HG03378 (cell line): ENCODE measurements around the gene LARGE1.
"Not testable (repeated sequence)": the region's sequence is repeated elsewhere in the genome, so short reads cannot be mapped to it uniquely, and the experiment has no call there.

Source experiments
- ATAC-seq: cut with Tn5 transposase; IDR thresholded peaks from one replicate; pipeline ENCODE4 v1.9.1; 2021; ENCODE audit warnings: mild to moderate bottlenecking, moderate library complexity; ENCODE audit not compliant: unreplicated experiment

Gene LARGE1

GRCh38 chr22:33496112-33496511, 424.2 kb downstream of the LARGE1 start:
- ATAC-seq: no peak

GRCh38 chr22:33493476-33494205, 426.6 kb downstream of the LARGE1 start:
- no peak for ATAC-seq

- ATAC-seq: no peak
Observed at GRCh38 chr22:33492210-33492651, 428.0 kb downstream of the LARGE1 start.

- no peak for ATAC-seq
Observed at GRCh38 chr22:33487041-33487716, 433.1 kb downstream of the LARGE1 start.

GRCh38 chr22:33481550-33481949, 438.7 kb downstream of the LARGE1 start:
- ATAC-seq: no peak

GRCh38 chr22:33477120-33478111, 442.9 kb downstream of the LARGE1 start:
- ATAC-seq: no peak

- no peak for ATAC-seq
Observed at GRCh38 chr22:33476716-33477115, 443.6 kb downstream of the LARGE1 start.

GRCh38 chr22:33476206-33476605, 444.1 kb downstream of the LARGE1 start:
- no peak for ATAC-seq

GRCh38 chr22:33474587-33474986, 445.7 kb downstream of the LARGE1 start:
- ATAC-seq: no peak

GRCh38 chr22:33472462-33473344, 447.6 kb downstream of the LARGE1 start:
- ATAC-seq: peak; percentile 55

- ATAC-seq: no peak
Observed at GRCh38 chr22:33470456-33470855, 449.8 kb downstream of the LARGE1 start.

GRCh38 chr22:33467620-33468095, 452.6 kb downstream of the LARGE1 start:
- ATAC-seq: no peak

GRCh38 chr22:33467080-33467479, 453.2 kb downstream of the LARGE1 start:
- ATAC-seq: no peak

- ATAC-seq: no peak
Observed at GRCh38 chr22:33465554-33465953, 454.7 kb downstream of the LARGE1 start.

GRCh38 chr22:33464698-33465097, 455.6 kb downstream of the LARGE1 start:
- ATAC-seq: no peak

- no peak for ATAC-seq
Observed at GRCh38 chr22:33461698-33462434, 458.4 kb downstream of the LARGE1 start.

- ATAC-seq: not testable (repeated sequence)
Observed at GRCh38 chr22:33461245-33461644, 459.0 kb downstream of the LARGE1 start.

GRCh38 chr22:33459137-33459536, 461.1 kb downstream of the LARGE1 start:
- ATAC-seq: no peak

- ATAC-seq: no peak
Observed at GRCh38 chr22:33456511-33456910, 463.8 kb downstream of the LARGE1 start.
